GM10266 (cell line): ENCODE results near the gene CXCL1.

ENCODE experiments used
- DNase-seq: peaks from one replicate; pipeline ENCODE4 v3.0.0; 2012; ENCODE audit errors: extremely low spot score
- CTCF ChIP-seq: IDR thresholded peaks from 2 replicates; pipeline ENCODE4 v1.5.1; 2012; ENCODE audit warnings: mild to moderate bottlenecking, low read depth; ENCODE audit not compliant: control insufficient read depth, insufficient read depth; ENCODE audit errors: missing control alignments

The CXCL1 gene

GRCh38 chr4:73919691-73920090 is 50.5 kb downstream of the CXCL1 start:
- no peak for DNase-seq
- no peak for TF ChIP-seq CTCF
